ENCODE measurements around the gene ATM.

ATM gene

GRCh38 chr11:108241330-108242037 lies 18.6 kb downstream of the ATM start:
- Histone ChIP-seq H3K4me1 (ENCODE audit: control insufficient read depth, insufficient read depth, low read length) (no peaks in the 10 kb centered on the region), H3K9me3 (ENCODE audit: control insufficient read depth, insufficient read depth, low read depth, low read length) (no peaks in the 10 kb centered on the region), H3K27ac (ENCODE audit: extremely low read depth, low read depth, low read length) (no peak overlapping the region), H3K36me3 (ENCODE audit: control insufficient read depth in 2 of 2, insufficient read depth in 1 of 2, low read length in 2 of 2) (peaks cover 5 to 65% of the 10 kb centered on the region in 2 experiments; a peak in 2 of 3 replicates), H3K4me3 (ENCODE audit: low read depth, low read length) (no peak overlapping the region)
- no peak for TF ChIP-seq ZNF76 (tag by site-specific recombination; IDR thresholded peaks at IDR 0.05; ENCODE audit: borderline replicate concordance, low read depth)
- 0 out of 2 replicates have a peak, but pooled peaks have one; percentile 13 for TF ChIP-seq ZNF362 (tag by site-specific recombination; IDR thresholded peaks at IDR 0.05)
- ChIA-PET CTCF (interaction anchor here (0.7 kb wide), 1 partner anchor 90 kb away, joined by 4 read pairs; no protein-coding TSS in a partner anchor), POLR2A (no interaction called here)

- H3K27ac ChIP-seq (ENCODE audit: extremely low read depth, low read depth, low read length) = no peak overlapping the region
- POLR2A ChIA-PET = no interaction called here
- no peak for TF ChIP-seq SALL2 (tag by site-specific recombination; IDR thresholded peaks at IDR 0.05; ENCODE audit: borderline replicate concordance)
- no peak for TF ChIP-seq HOXA7 (CRISPR knock-in tag; IDR thresholded peaks at IDR 0.05; ENCODE audit: borderline replicate concordance)
- no peak for TF ChIP-seq ZNF555 (tag by site-specific recombination; conservative IDR thresholded peaks at IDR 0.05)
- TF ChIP-seq ZNF530 (tag by site-specific recombination; IDR thresholded peaks at IDR 0.05; ENCODE audit: low read depth) = no peak
- no peak for TF ChIP-seq OVOL3 (tag by site-specific recombination; IDR thresholded peaks at IDR 0.05)
- no peak overlapping the region for H3K4me3 ChIP-seq (ENCODE audit: low read depth, low read length)
- H3K36me3 ChIP-seq (ENCODE audit: control insufficient read depth in 2 of 2, insufficient read depth in 1 of 2, low read length in 2 of 2) = peaks cover 8 to 64% of the 10 kb centered on the region in 2 experiments
- H3K9me3 ChIP-seq (ENCODE audit: control insufficient read depth, insufficient read depth, low read depth, low read length) = no peaks in the 10 kb centered on the region
- H3K4me1 ChIP-seq (ENCODE audit: control insufficient read depth, insufficient read depth, low read length) = no peaks in the 10 kb centered on the region
- CTCF ChIA-PET = no interaction called here
Measured at GRCh38 chr11:108242422-108242821, 19.6 kb downstream of the ATM start.

- Histone ChIP-seq H3K27ac (ENCODE audit: extremely low read depth, low read depth, low read length) (no peak overlapping the region), H3K4me3 (ENCODE audit: low read depth, low read length) (no peak overlapping the region), H3K4me1 (ENCODE audit: control insufficient read depth, insufficient read depth, low read length) (no peaks in the 10 kb centered on the region), H3K9me3 (ENCODE audit: control insufficient read depth, insufficient read depth, low read depth, low read length) (no peaks in the 10 kb centered on the region), H3K36me3 (ENCODE audit: control insufficient read depth in 2 of 2, insufficient read depth in 1 of 2, low read length in 2 of 2) (peaks cover 5 to 72% of the 10 kb centered on the region in 2 experiments; a peak in 2 of 3 replicates)
- TF ChIP-seq ZNF169 (tag by site-specific recombination; IDR thresholded peaks at IDR 0.05) (no peak), ZNF292 (tag by site-specific recombination; IDR thresholded peaks at IDR 0.05; ENCODE audit: borderline replicate concordance, low read depth) (no peak), ZNF623 (tag by site-specific recombination; IDR thresholded peaks at IDR 0.05) (no peak), ZNF677 (tag by site-specific recombination; IDR thresholded peaks at IDR 0.05) (no peak), ZNF433 (tag by site-specific recombination; IDR thresholded peaks at IDR 0.05; ENCODE audit: low read depth) (no peak), ZNF544 (tag by site-specific recombination; IDR thresholded peaks at IDR 0.05) (no peak), ZNF16 (tag by site-specific recombination; IDR thresholded peaks at IDR 0.05; ENCODE audit: low read depth) (no peak), ZNF626 (tag by site-specific recombination; IDR thresholded peaks at IDR 0.05) (no peak), ZBTB1 (tag by site-specific recombination; IDR thresholded peaks at IDR 0.05) (no peak)
- POLR2A ChIA-PET = no interaction called here
- CTCF ChIA-PET = no interaction called here
Measured at GRCh38 chr11:108246308-108246707, 23.4 kb downstream of the ATM start.

- POLR2A ChIA-PET = no interaction called here
- Histone ChIP-seq H3K4me3 (ENCODE audit: low read depth, low read length) (no peak overlapping the region), H3K36me3 (ENCODE audit: control insufficient read depth in 2 of 2, insufficient read depth in 1 of 2, low read length in 2 of 2) (peaks cover 5 to 72% of the 10 kb centered on the region in 2 experiments; a peak in 2 of 3 replicates), H3K4me1 (ENCODE audit: control insufficient read depth, insufficient read depth, low read length) (no peaks in the 10 kb centered on the region), H3K27ac (ENCODE audit: extremely low read depth, low read depth, low read length) (no peak overlapping the region), H3K9me3 (ENCODE audit: control insufficient read depth, insufficient read depth, low read depth, low read length) (no peaks in the 10 kb centered on the region)
- CTCF ChIA-PET = no interaction called here
- TF ChIP-seq ZNF184 (tag by site-specific recombination; IDR thresholded peaks at IDR 0.05) = no peak
- TF ChIP-seq HOXA7 (CRISPR knock-in tag; IDR thresholded peaks at IDR 0.05; ENCODE audit: borderline replicate concordance) = no peak
- no peak for TF ChIP-seq ZNF302 (tag by site-specific recombination; IDR thresholded peaks at IDR 0.05; ENCODE audit: low read depth)
- no peak for TF ChIP-seq ZNF426 (tag by site-specific recombination; IDR thresholded peaks at IDR 0.05)
- no peak for TF ChIP-seq REST (tag by site-specific recombination; IDR thresholded peaks at IDR 0.05)
Measured at GRCh38 chr11:108246885-108247284, 24.0 kb downstream of the ATM start.
